HepG2 (cell line): Measurements from ENCODE around the gene MARCHF2. TPM values are rescaled to one million over a fixed set of nuclear protein-coding genes. Genes with fewer than 3 reads are reported as not detected.

Source experiments
- ATF5 ChIP-seq: sonication (generic); formaldehyde crosslinking; IDR thresholded peaks from 2 replicates; pipeline ENCODE4 v1.4.0; 2020; ENCODE audit warnings: mild to moderate bottlenecking, low read depth, missing genetic modification reagents
- CHD4 ChIP-seq: fragments of 200-600 bp; sonication (generic); IDR thresholded peaks from 2 replicates; pipeline ENCODE4 v1.7.0; 2017; ENCODE audit warnings: mild to moderate bottlenecking, low read length, borderline replicate concordance
- CREM ChIP-seq, 2 experiments: sonication (generic) in 1 of 2; formaldehyde crosslinking in 1 of 2; IDR thresholded peaks; 2 replicates each; pipeline versions ENCODE4 v1.4.0 to v1.6.1; 2016 to 2020; ENCODE audit warnings: antibody characterized with exemption in 1 of 2, mild to moderate bottlenecking in 1 of 2, missing genetic modification reagents in 1 of 2
- DPF2 ChIP-seq: sonication (generic); formaldehyde crosslinking; IDR thresholded peaks from 2 replicates; pipeline ENCODE4 v1.4.0; 2020; ENCODE audit warnings: mild to moderate bottlenecking, low read depth, missing genetic modification reagents, borderline replicate concordance
- HHEX ChIP-seq: IDR thresholded peaks from 2 replicates; pipeline ENCODE4 v1.6.1; 2016; ENCODE audit warnings: control low read depth
- HNF1A ChIP-seq, 2 experiments: sonication (generic) in 1 of 2; formaldehyde crosslinking in 1 of 2; IDR thresholded peaks; 2 replicates each; pipeline versions ENCODE4 v1.4.0 to v1.6.1; 2016 to 2020; ENCODE audit warnings: borderline replicate concordance in 1 of 2, low read depth in 1 of 2, mild to moderate bottlenecking in 1 of 2, missing genetic modification reagents in 1 of 2
- HNRNPL ChIP-seq: fragments of 200-400 bp; formaldehyde crosslinking; IDR thresholded peaks from 2 replicates; pipeline ENCODE4 v1.6.1; 2017; ENCODE audit warnings: mild to moderate bottlenecking, low read depth, low read length
- KDM5A ChIP-seq: fragments of 200-600 bp; sonication (generic); IDR thresholded peaks from 2 replicates; pipeline ENCODE4 v1.7.0; 2018; ENCODE audit warnings: antibody characterized with exemption, mild to moderate bottlenecking, low read length, borderline replicate concordance
- MEIS1 ChIP-seq: sonication (generic); formaldehyde crosslinking; IDR thresholded peaks from 2 replicates; pipeline ENCODE4 v1.9.0; 2021; ENCODE audit warnings: mild to moderate bottlenecking, missing genetic modification reagents, moderate library complexity, borderline replicate concordance
- MXD4 ChIP-seq: IDR thresholded peaks from 2 replicates; pipeline ENCODE4 v1.6.1; 2016; ENCODE audit warnings: mild to moderate bottlenecking, missing biosample characterization, missing genetic modification reagents
- NR3C1 ChIP-seq: sonication (generic); formaldehyde crosslinking; IDR thresholded peaks from 2 replicates; pipeline ENCODE4 v1.4.0; 2020; ENCODE audit warnings: missing genetic modification reagents
- PHF20 ChIP-seq: sonication (generic); formaldehyde crosslinking; IDR thresholded peaks from 2 replicates; pipeline ENCODE4 v1.5.0; 2020; ENCODE audit warnings: mild to moderate bottlenecking, missing genetic modification reagents
- THAP11 ChIP-seq: IDR thresholded peaks from 2 replicates; pipeline ENCODE4 v1.6.1; 2016; ENCODE audit warnings: missing biosample characterization, missing genetic modification reagents
- ZHX1 ChIP-seq: sonication (generic); formaldehyde crosslinking; IDR thresholded peaks from 2 replicates; pipeline ENCODE4 v1.8.1; 2022; ENCODE audit warnings: low read depth, mild to moderate bottlenecking, missing genetic modification reagents
- ZNF20 ChIP-seq: sonication (generic); formaldehyde crosslinking; IDR thresholded peaks from 2 replicates; pipeline ENCODE4 v1.4.0; 2020; ENCODE audit warnings: mild to moderate bottlenecking, moderate library complexity, missing genetic modification reagents
- ZNF33B ChIP-seq: sonication (generic); formaldehyde crosslinking; IDR thresholded peaks from 2 replicates; pipeline ENCODE4 v1.5.1; 2020; ENCODE audit warnings: mild to moderate bottlenecking, missing genetic modification reagents
- ZNF546 ChIP-seq: sonication (generic); formaldehyde crosslinking; conservative IDR thresholded peaks from 2 replicates; pipeline ENCODE4 v1.8.1; 2023; ENCODE audit warnings: mild to moderate bottlenecking, missing genetic modification reagents
- ZNF552 ChIP-seq: sonication (generic); formaldehyde crosslinking; IDR thresholded peaks from 2 replicates; pipeline ENCODE4 v1.9.0; 2022; ENCODE audit warnings: missing genetic modification reagents, mild to moderate bottlenecking, borderline replicate concordance
- ZNF556 ChIP-seq: sonication (generic); formaldehyde crosslinking; IDR thresholded peaks from 2 replicates; pipeline ENCODE4 v1.4.0; 2020; ENCODE audit warnings: mild to moderate bottlenecking, missing genetic modification reagents, borderline replicate concordance
- ZNF660 ChIP-seq: sonication (generic); formaldehyde crosslinking; IDR thresholded peaks from 2 replicates; pipeline ENCODE4 v1.5.1; 2020; ENCODE audit warnings: mild to moderate bottlenecking, low read depth, missing genetic modification reagents, borderline replicate concordance
- polyA plus RNA-seq, 8 experiments: library from polyadenylated mRNA; depleted of rRNA in 3 of 8; stranded (reverse) in 7 of 8; unstranded in 1 of 8; fragments of >200 nt; fragmentation: Illumina TruSeq in 4 of 8; extraction: Trizol in 4 of 8; gene quantifications; 2 replicates each; pipeline versions ENCODE4 v1.2.1 to v1.2.3, GENCODE V29; 2011 to 2016; ENCODE audit warnings: low read depth in 4 of 8, missing spikeins in 1 of 8, mixed read lengths in 1 of 8; ENCODE audit not compliant: insufficient read depth in 1 of 8
- total RNA-seq, 5 experiments: library from RNA; depleted of rRNA; stranded (reverse); fragments of >200 nt; fragmentation: Illumina TruSeq; extraction: Trizol; gene quantifications; 2 replicates each; pipeline ENCODE4 v1.2.3, GENCODE V29; 2016; ENCODE audit warnings: low read depth in 1 of 5

The MARCHF2 gene
- total and polyA plus RNA-seq, 2 of the 13 experiments (the other 11 are each of a cell fraction or from before 2014, with no cell fraction given), result 12.7 to 13.0 TPM

GRCh38 chr19:8387688-8388611 is 25.2 kb upstream of the MARCHF2 start (continued):
- TF ChIP-seq ZHX1, result 0 out of 2 replicates have a peak, but pooled peaks have one; percentile 40
- no peak for TF ChIP-seq PHF20
- no peak for TF ChIP-seq NR3C1 (CRISPR knock-in tag)
- TF ChIP-seq ZNF556 (CRISPR knock-in tag), result 0 out of 2 replicates have a peak, but pooled peaks have one; percentile 25
- TF ChIP-seq ZNF20, result no peak
- no peak; the same call in 1 of the 2 replicates for TF ChIP-seq KDM5A
- TF ChIP-seq ZNF33B (CRISPR knock-in tag), result no peak
- peak; percentile 74 for TF ChIP-seq MEIS1 (CRISPR knock-in tag)
- 0 out of 2 replicates have a peak, but pooled peaks have one; percentile 43 for TF ChIP-seq MXD4 (CRISPR knock-in tag)
- TF ChIP-seq THAP11 (CRISPR knock-in tag), result peak; percentile 61; the same call in 1 of the 2 replicates
- no peak for TF ChIP-seq HNF1A (IDR thresholded peaks at IDR 0.05; ENCODE audit: low read depth)
- TF ChIP-seq HNF1A (CRISPR knock-in tag; IDR thresholded peaks at IDR 0.05; ENCODE audit: borderline replicate concordance), result no peak; the same call in 1 of the 2 replicates
- no peak for TF ChIP-seq ZNF546
- no peak for TF ChIP-seq ZNF552
- TF ChIP-seq DPF2 (CRISPR knock-in tag), result peak; percentile 81
- TF ChIP-seq CREM (IDR thresholded peaks at IDR 0.05), result peak; percentile 91
- no peak for TF ChIP-seq CREM (CRISPR knock-in tag; IDR thresholded peaks at IDR 0.05)
- no peak for TF ChIP-seq HNRNPL
- no peak for TF ChIP-seq ZNF660 (CRISPR knock-in tag)
- peak; percentile 77; the same call in 1 of the 2 replicates for TF ChIP-seq CHD4
- TF ChIP-seq ATF5 (CRISPR knock-in tag), result no peak
- TF ChIP-seq HHEX (CRISPR knock-in tag), result peak; percentile 86
